Colonic mucosa (tissue), 4 donors: ENCODE data around the gene EXOSC5. TPM values are rescaled to one million over a fixed set of nuclear protein-coding genes. Genes with fewer than 3 reads are reported as not detected.

ENCODE experiments used
- DNase-seq: peaks from one replicate; pipeline ENCODE4 v3.0.0-alpha.2; 2020
- H3K27ac ChIP-seq: fragments of 200-600 bp; one replicate; pipeline ENCODE4 v1.8.0; 2021
- H3K27me3 ChIP-seq: fragments of 200-600 bp; one replicate; pipeline ENCODE4 v1.8.0; 2021
- H3K36me3 ChIP-seq: fragments of 200-600 bp; one replicate; pipeline ENCODE4 v1.8.0; 2021
- H3K4me1 ChIP-seq: fragments of 200-600 bp; one replicate; pipeline ENCODE4 v1.8.0; 2021; ENCODE audit warnings: mild to moderate bottlenecking
- H3K4me3 ChIP-seq: fragments of 200-600 bp; one replicate; pipeline ENCODE4 v1.8.0; 2021
- H3K9ac ChIP-seq, 2 donors: one replicate each; pipeline ENCODE4 v1.7.0; 2013; ENCODE audit warnings: control low read depth in 2 of 2, low read depth in 2 of 2, low read length in 2 of 2
- H3K9me3 ChIP-seq: fragments of 200-600 bp; one replicate; pipeline ENCODE4 v1.8.0; 2021
- CTCF ChIP-seq: fragments of 200-600 bp; IDR thresholded peaks from one replicate; pipeline ENCODE4 v1.8.0; 2022; ENCODE audit warnings: antibody characterized with exemption, mild to moderate bottlenecking
- intact Hi-C: fragments of 100-400 bp; cut with DNase I; formaldehyde crosslinking; loops from one replicate; pipeline ENCODE4 v1.14.1; 2022
- total RNA-seq, 2 donors: library from RNA; stranded (reverse); fragmentation: NEBNext Ultra II Directional in 1 of 2; extraction: Animal tissue kit (Norgen Biotek cat#: 25700) in 1 of 2; gene quantifications; one replicate each; pipeline ENCODE4 v1.2.1, GENCODE V29; 2021
- donor health status: healthy.
- donor health status: DM: no; HTN: no; CAD: no.
- donor health status: DM: no; HTN: no; CAD: no.

The EXOSC5 gene
- total RNA-seq, 2 donors from 2014 or later, result 11.5 to 33.5 TPM

DNA sequence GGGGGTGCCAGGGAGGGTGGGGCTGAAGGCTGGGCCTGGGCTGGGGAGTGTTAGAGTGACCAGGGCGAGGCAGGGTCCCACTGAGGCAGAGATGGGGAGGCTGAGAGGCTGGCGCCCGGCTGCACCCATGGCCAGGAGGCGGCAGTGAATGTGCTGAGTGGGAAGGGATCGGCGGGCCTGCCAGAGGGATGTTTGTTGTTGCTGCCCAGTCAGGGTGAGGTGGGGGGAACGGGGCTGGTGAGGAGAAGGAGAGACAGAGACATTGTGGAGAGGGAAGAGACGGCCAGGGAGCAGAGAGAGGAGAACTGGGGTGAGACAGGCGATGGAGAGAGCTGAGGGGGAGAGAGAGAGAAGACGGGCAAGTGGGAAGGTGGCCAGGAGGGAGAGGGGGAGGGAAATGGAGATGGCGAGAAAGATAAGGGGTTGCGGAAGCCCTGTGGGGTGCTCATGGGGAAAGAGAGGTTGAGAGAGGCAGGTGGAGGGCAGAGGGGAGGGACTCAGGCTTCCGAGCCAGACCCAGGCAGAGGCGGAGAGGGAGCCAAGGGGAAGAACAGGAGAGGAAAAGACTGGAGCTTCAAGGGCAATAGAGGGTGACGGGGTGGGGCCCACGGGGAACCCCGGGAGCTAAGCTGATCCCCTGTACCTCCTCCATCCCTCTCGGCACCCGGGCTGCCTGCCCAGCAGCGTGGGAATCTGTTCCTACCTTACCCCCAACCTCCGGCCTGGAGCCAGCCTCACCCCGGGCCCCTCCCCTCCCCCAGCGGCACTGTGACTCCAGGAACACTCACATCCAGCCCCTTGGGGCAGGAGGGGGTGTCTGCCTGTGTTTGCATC lies 30.7 kb upstream of the EXOSC5 start:
- intact Hi-C loops, result no loop called here
- Histone ChIP-seq H3K9ac (peak overlapping the region; percentile 54 to 99), H3K9me3 (no peaks in the 10 kb centered on the region), H3K4me1 (no peaks in the 10 kb centered on the region), H3K27me3 (no peaks in the 10 kb centered on the region), H3K36me3 (peaks cover 3% of the 10 kb centered on the region), H3K27ac (peak overlapping the region; percentile 76), H3K4me3 (peak overlapping the region; percentile 57)
- TF ChIP-seq CTCF, result no peak
- peak; percentile 54 for DNase-seq

DNA sequence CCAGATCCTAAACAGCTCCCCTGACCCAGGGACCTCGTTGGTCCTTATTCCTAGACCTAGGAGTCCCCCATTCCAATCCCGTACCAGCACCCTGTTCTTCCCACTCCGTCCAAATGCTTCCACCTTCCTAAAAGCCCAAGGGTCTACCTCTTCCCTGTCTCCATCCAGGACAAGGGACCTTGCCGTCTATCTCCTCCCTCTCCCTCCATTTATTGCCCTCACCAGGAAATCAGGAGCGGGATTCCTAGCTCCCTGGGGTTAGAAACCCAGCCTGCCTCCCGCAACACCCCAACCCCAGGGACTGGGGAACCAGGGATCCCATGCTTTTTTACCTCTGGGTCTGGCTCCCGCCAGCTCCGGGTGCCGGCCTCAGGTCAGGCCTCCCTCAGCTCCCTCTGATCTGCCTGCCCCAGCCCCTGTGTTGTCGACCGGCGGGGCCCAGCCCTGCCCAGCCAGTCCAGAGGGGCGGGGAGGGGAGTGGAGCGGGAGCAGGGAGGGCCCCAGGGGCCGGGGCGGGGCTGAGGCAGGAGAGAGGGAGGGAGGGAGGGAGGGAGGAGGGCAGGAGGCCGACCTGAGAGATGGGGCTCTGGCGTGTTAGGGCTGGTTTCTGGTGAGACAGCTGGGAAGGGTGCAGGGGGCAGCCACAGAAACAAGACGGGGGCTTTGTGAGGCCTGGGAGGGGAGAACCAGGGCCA lies 29.9 kb upstream of the EXOSC5 start, which contains the start of gene B3GNT8:
Gene B3GNT8 (minus strand): TSS at position 423 of the 695 bp plus-strand sequence. CDS start 596 bp downstream, outside the sequence.
- Histone ChIP-seq H3K9me3 (no peaks in the 10 kb centered on the region), H3K4me1 (peaks cover under 1% of the 10 kb centered on the region), H3K4me3 (peak within 1 kb of the TSS; percentile 57), H3K27ac (peak within 1 kb of the TSS; percentile 76), H3K9ac (peak within 1 kb of the TSS; percentile 83 to 99), H3K27me3 (no peaks in the 10 kb centered on the region), H3K36me3 (peaks cover 3% of the 10 kb centered on the region)
- peak; percentile 94 for DNase-seq
- TF ChIP-seq CTCF, result no peak
- intact Hi-C loops, result no loop called here

GRCh38 chr19:41426116-41426841 lies 29.1 kb upstream of the EXOSC5 start:
- Histone ChIP-seq H3K36me3 (peaks cover 3% of the 10 kb centered on the region), H3K4me3 (peak overlapping the region; percentile 57), H3K9me3 (no peaks in the 10 kb centered on the region), H3K9ac (peak overlapping the region; percentile 83 to 99), H3K27ac (peak overlapping the region; percentile 76), H3K4me1 (peaks cover 6% of the 10 kb centered on the region), H3K27me3 (no peaks in the 10 kb centered on the region)
- no peak for TF ChIP-seq CTCF
- no peak for DNase-seq
- intact Hi-C loops, result no loop called here

DNA sequence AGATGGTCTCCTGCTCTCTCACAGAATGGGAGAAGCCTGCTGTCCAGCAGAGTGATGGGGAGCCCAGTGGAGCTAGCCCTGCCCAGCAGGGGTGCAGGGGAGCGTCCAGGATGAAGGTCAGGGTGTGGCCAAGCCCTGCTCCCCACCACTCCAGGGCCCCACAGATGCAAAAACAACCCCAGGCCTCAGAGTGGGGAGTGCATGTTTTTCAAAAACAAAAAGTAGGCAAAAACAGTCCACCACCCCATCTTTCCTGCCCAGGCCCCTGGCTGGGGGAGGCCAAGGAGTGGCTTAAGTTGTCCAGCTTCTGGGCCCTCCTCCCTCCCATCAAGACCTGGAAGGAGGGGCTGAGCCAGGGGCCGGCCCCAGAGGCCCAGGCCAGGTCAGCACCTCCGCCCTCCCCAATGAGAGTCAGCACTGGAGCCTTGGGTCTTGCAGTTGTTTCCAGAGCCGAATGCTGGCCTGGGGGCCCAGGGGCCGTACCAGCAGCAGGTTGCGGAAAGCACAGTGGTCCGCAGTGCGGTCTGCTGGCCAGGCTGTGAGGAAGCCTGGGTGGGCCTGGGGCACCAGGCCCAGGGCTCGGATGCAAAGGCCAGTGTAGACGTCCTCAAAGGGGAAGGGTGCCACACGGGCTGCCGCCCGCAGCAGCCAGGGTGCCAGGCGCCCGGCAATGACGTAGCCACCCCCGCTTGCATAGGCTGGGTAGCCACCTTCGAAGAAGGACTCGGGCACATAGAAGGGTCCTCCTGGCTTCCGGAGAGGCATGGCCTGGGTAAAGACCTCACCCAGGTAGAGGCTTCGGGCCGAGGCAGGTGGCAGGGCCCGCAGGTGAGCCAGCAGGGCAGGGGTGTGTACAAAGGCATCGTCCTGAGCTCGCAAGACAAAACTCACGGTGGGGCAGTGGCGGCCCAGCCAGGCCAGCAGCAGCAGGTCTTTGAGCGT lies 28.3 kb upstream of the EXOSC5 start:
- no peaks in the 10 kb centered on the region for H3K9me3 ChIP-seq
- H3K4me1 ChIP-seq, result peaks cover 6% of the 10 kb centered on the region
- H3K27me3 ChIP-seq, result no peaks in the 10 kb centered on the region
- peaks cover 3% of the 10 kb centered on the region for H3K36me3 ChIP-seq
- H3K27ac ChIP-seq, result no peak overlapping the region
- peak; percentile 41 for DNase-seq
- peak overlapping the region; percentile 57 for H3K4me3 ChIP-seq
- peak overlapping the region; percentile 83 to 99 for H3K9ac ChIP-seq
- intact Hi-C loops, result no loop called here
- TF ChIP-seq CTCF, result no peak
